GM12891 (cell line): Measurements from ENCODE around the gene TAS1R1.

ENCODE experiments used
- POLR2A ChIP-seq: IDR thresholded peaks from 2 replicates; pipeline ENCODE4 v1.6.1; 2011; ENCODE audit warnings: low read depth, low read length, control low read depth
- POLR2AphosphoS5 ChIP-seq: IDR thresholded peaks from 2 replicates; pipeline ENCODE4 v1.6.1; 2011; ENCODE audit warnings: low read depth, low read length, control low read depth

- no peak for TF ChIP-seq POLR2A
- 0 out of 2 replicates have a peak, but pooled peaks have one; percentile 15 for TF ChIP-seq POLR2AphosphoS5
Observed at GRCh38 chr1:6601923-6602668, 47.0 kb downstream of the TAS1R1 start.
